BLaER1 treated with 17β-estradiol and CSF1 and Interleukin-3, amounts not matched to agents 10 nM and 100 nM (cell line): ENCODE results near the gene SLCO1A2.
"Not testable (repeated sequence)": the region's sequence is repeated elsewhere in the genome, so short reads cannot be mapped to it uniquely, and the experiment has no call there.

Source experiments
- H3K27ac ChIP-seq, 11 experiments: shearing (Covaris generic); formaldehyde crosslinking; 2 replicates each; pipeline ENCODE4 v1.8.1; 2022
- H3K27me3 ChIP-seq, 11 experiments: shearing (Covaris generic); formaldehyde crosslinking; 2 replicates each; pipeline ENCODE4 v1.8.1; 2022
- H3K36me3 ChIP-seq, 11 experiments: shearing (Covaris generic); formaldehyde crosslinking; 2 replicates each; pipeline ENCODE4 v1.8.1; 2022
- H3K4me1 ChIP-seq, 10 experiments: shearing (Covaris generic); formaldehyde crosslinking; 2 replicates each; pipeline ENCODE4 v1.8.1; 2022
- H3K4me2 ChIP-seq, 11 experiments: shearing (Covaris generic); formaldehyde crosslinking; 2 replicates each; pipeline ENCODE4 v1.8.1; 2022
- H3K4me3 ChIP-seq, 10 experiments: shearing (Covaris generic); formaldehyde crosslinking; 2 replicates each; pipeline ENCODE4 v1.8.1; 2022
- H3K9ac ChIP-seq, 11 experiments: shearing (Covaris generic); formaldehyde crosslinking; 2 replicates each; pipeline ENCODE4 v1.8.1; 2022
- H3K9me3 ChIP-seq, 11 experiments: shearing (Covaris generic); formaldehyde crosslinking; replicated peaks in 1 of 11; 2 replicates each; pipeline ENCODE4 v1.8.1; 2022
- H4K20me1 ChIP-seq, 11 experiments: shearing (Covaris generic); formaldehyde crosslinking; 2 replicates each; pipeline ENCODE4 v1.8.1; 2022
- Cebpa-rat ChIP-seq, 11 experiments: shearing (Covaris generic); IDR thresholded peaks; 2 replicates each; pipeline ENCODE4 v1.8.1; 2022

Gene SLCO1A2

DNA sequence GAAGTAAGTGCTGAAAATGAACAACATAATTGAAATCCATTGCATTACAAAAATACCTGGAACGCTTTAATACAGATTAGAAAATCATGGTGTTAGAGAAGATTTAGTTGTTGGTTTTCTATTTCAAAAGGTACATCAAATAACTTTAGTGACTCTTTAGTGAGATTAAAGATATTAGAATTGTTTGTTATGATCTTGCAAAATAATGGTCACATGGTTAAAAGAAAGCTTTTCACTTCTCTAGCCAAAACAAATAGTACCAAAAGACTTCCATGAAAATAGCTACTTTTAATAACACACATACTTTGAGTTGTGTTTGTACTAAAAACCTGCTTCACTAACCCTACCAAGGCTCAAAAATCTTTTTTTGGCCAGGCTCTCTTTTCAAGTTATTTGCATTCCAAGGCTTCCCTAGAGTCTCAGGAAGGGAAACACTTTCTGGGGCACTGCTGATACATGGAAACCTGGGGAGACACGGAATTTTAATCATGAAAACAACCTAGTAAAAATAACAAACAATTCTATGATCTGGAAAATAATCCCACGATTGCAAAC, at the start of gene SLCO1A2:
SLCO1A2 (minus strand) TSS at position 147 of the 555 bp plus-strand sequence. CDS start 270 bp downstream, outside the sequence.
- no peak within 1 kb of the TSS for H3K27ac ChIP-seq
- H4K20me1 ChIP-seq, result no peaks in the 10 kb centered on the region
- H3K9ac ChIP-seq, result no peak within 1 kb of the TSS
- H3K4me2 ChIP-seq, result no peak within 1 kb of the TSS
- no peaks in the 10 kb centered on the region for H3K4me1 ChIP-seq
- peaks cover 21 to 29% (median 25%) of the 10 kb centered on the region in 11 experiments for H3K9me3 ChIP-seq
- H3K4me3 ChIP-seq, result no peak within 1 kb of the TSS
- no peaks in the 10 kb centered on the region for H3K36me3 ChIP-seq
- H3K27me3 ChIP-seq, result no peaks in the 10 kb centered on the region
- no peak for TF ChIP-seq Cebpa-rat (IDR thresholded peaks at IDR 0.05)

- TF ChIP-seq Cebpa-rat (IDR thresholded peaks at IDR 0.05), result no peak
- H3K36me3 ChIP-seq, result no peaks in the 10 kb centered on the region
- no peaks in the 10 kb centered on the region for H3K4me1 ChIP-seq
- no peak overlapping the region for H3K4me2 ChIP-seq
- no peaks in the 10 kb centered on the region for H4K20me1 ChIP-seq
- H3K27me3 ChIP-seq, result no peaks in the 10 kb centered on the region
- no peak overlapping the region for H3K9ac ChIP-seq
- no peaks in the 10 kb centered on the region for H3K9me3 ChIP-seq
- H3K4me3 ChIP-seq, result no peak overlapping the region
- no peak overlapping the region for H3K27ac ChIP-seq
Observed at GRCh38 chr12:21384261-21384660, 49.5 kb upstream of the SLCO1A2 start.

GRCh38 chr12:21381320-21381719, 46.6 kb upstream of the SLCO1A2 start:
- not testable (repeated sequence) for H4K20me1 ChIP-seq, H3K4me1 ChIP-seq, H3K4me3 ChIP-seq, H3K27ac ChIP-seq, H3K9ac ChIP-seq, H3K36me3 ChIP-seq, H3K9me3 ChIP-seq, H3K4me2 ChIP-seq, H3K27me3 ChIP-seq

DNA sequence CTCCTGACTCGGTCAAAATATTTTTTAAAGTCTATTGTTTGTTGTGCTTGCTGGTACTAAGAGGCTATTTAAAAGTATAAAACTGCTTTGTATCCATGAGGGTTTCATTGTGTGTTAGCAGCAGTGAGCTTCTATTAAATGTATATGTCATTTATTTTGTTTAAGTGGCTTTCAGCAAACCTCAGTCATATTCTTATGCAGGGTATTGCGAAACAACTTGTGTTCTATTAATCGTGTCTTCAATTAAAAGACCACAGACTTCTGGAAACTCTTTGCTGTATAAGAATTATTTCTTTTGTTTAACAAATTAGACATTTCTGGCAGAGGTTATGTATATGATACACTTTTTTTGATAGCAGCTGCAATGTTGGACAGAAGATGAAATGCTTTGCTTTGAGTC, 44.5 kb upstream of the SLCO1A2 start:
- Histone ChIP-seq H3K27me3 (no peaks in the 10 kb centered on the region), H4K20me1 (no peaks in the 10 kb centered on the region), H3K36me3 (no peaks in the 10 kb centered on the region), H3K4me3 (no peak overlapping the region), H3K9me3 (no peaks in the 10 kb centered on the region), H3K4me1 (no peaks in the 10 kb centered on the region), H3K4me2 (no peak overlapping the region), H3K27ac (no peak overlapping the region), H3K9ac (no peak overlapping the region)
- peak in 4 of 11 experiments; percentile 36 to 77 (median 61); a peak in 8 of 22 replicates for TF ChIP-seq Cebpa-rat (IDR thresholded peaks at IDR 0.05)

DNA sequence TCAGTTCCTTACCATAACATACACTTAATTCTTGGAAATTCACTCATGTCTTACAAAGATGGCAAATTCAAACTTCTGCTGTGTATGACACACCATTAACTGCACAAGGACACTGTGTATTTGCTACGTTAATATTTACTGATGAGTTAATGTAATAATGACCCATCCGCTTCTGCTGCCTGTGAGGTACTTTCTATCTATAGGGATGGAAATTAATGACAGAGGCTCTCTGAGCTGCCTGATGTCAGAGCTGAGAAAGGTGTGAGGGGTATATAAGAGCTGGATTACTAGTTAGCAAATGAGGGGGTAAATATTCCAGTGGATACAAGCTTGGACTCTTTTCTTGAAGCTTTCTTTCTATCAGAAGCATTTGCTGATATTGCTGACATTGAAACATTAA, 37.9 kb upstream of the SLCO1A2 start, which contains the start of gene IAPP:
IAPP (plus strand) TSS at position 301 of the 400 bp plus-strand sequence. CDS start 450 bp downstream, outside the sequence.
- no peaks in the 10 kb centered on the region for H3K36me3 ChIP-seq
- H3K27me3 ChIP-seq, result no peaks in the 10 kb centered on the region
- no peaks in the 10 kb centered on the region for H4K20me1 ChIP-seq
- H3K4me1 ChIP-seq, result no peaks in the 10 kb centered on the region
- H3K9me3 ChIP-seq, result no peaks in the 10 kb centered on the region
- no peak within 1 kb of the TSS for H3K27ac ChIP-seq
- H3K9ac ChIP-seq, result no peak within 1 kb of the TSS
- no peak for TF ChIP-seq Cebpa-rat (IDR thresholded peaks at IDR 0.05)
- no peak within 1 kb of the TSS for H3K4me3 ChIP-seq
- H3K4me2 ChIP-seq, result no peak within 1 kb of the TSS

DNA sequence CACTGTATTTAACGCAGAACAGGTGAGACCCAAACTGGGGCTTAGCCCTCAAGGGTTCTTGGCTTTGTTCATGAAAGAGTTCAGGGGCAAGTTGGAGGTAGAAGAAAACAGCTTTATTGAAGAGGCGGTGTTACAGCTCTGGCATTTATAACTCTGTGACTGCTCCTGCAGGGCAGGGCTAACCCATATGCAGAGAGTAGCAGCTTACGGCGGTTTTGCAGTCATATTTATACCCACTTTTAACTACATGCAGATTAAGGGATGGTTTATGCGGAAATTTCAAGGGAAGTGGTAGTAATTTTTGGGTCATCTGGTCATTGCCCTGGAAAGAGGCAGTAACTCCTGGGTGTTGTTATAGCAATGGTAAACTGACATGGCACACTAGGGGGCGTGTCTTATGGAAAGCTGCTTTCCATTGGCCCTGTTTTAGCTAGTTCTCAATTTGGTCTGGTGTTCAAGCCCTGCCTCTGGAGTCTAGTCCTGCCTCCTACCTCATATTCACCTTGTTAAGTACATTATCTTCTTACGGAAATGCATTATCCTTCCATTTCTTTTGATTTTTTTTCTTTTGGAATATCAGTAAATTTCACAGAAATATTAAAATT, 36.2 kb upstream of the SLCO1A2 start:
- Histone ChIP-seq H3K27ac (no peak overlapping the region), H3K4me2 (no peak overlapping the region), H3K4me1 (no peaks in the 10 kb centered on the region), H3K9me3 (no peaks in the 10 kb centered on the region), H4K20me1 (no peaks in the 10 kb centered on the region), H3K27me3 (no peaks in the 10 kb centered on the region), H3K9ac (no peak overlapping the region), H3K36me3 (no peaks in the 10 kb centered on the region), H3K4me3 (no peak overlapping the region)
- no peak for TF ChIP-seq Cebpa-rat (IDR thresholded peaks at IDR 0.05)

DNA sequence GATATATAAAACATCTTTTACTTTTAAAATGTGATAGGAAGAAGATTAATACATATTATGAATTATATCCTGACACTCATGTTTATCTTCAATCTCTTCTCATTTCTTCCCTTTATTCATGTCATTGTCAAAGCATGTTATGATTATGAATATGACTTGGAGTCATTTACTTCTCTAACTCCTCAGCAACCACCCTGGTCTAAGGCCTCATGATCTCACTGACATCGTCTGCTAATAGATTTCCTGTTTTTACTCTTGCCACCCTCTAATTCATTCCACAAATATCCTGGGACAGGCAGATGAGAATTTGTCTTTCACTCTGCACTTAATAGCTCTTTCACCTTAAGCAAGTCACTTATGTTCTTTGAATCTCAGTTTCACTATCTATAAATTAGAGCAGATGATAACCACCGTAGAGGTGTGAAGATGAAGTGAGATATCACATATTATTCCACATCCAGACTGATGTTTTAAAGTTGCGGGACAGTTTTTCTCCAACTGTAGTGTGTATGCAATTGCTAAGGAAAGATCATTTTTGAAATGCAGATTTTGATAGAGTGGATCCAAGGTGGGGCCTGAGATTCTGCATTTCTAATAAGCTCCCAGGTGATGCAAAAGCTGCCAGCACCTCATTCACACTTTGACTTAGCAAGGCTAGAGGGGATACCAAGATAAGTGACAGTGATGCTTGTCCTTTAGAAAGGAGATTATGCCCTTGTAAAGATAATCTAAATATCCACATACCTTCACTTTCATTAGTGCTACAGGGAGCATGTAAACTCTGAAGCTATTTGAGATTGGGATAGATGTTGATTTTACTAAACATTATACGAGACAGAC, 34.6 kb upstream of the SLCO1A2 start:
- no peaks in the 10 kb centered on the region for H3K4me1 ChIP-seq
- no peak for TF ChIP-seq Cebpa-rat (IDR thresholded peaks at IDR 0.05)
- no peak overlapping the region for H3K9ac ChIP-seq
- no peaks in the 10 kb centered on the region for H3K36me3 ChIP-seq
- H3K27me3 ChIP-seq, result no peaks in the 10 kb centered on the region
- no peaks in the 10 kb centered on the region for H4K20me1 ChIP-seq
- H3K27ac ChIP-seq, result no peak overlapping the region
- H3K4me2 ChIP-seq, result no peak overlapping the region
- H3K9me3 ChIP-seq, result no peaks in the 10 kb centered on the region
- H3K4me3 ChIP-seq, result no peak overlapping the region

- not testable (repeated sequence) for H3K9ac ChIP-seq, H3K27ac ChIP-seq, H3K27me3 ChIP-seq, H4K20me1 ChIP-seq, H3K36me3 ChIP-seq, H3K9me3 ChIP-seq, H3K4me2 ChIP-seq, H3K4me3 ChIP-seq, H3K4me1 ChIP-seq
Observed at GRCh38 chr12:21360632-21361031, 25.9 kb upstream of the SLCO1A2 start.

- no peak for TF ChIP-seq Cebpa-rat (IDR thresholded peaks at IDR 0.05)
- Histone ChIP-seq H3K9ac (no peak overlapping the region), H3K4me1 (no peaks in the 10 kb centered on the region), H3K36me3 (no peaks in the 10 kb centered on the region), H3K27me3 (no peaks in the 10 kb centered on the region), H3K27ac (no peak overlapping the region), H4K20me1 (no peaks in the 10 kb centered on the region), H3K4me3 (no peak overlapping the region), H3K9me3 (no peaks in the 10 kb centered on the region), H3K4me2 (no peak overlapping the region)
Observed at GRCh38 chr12:21354641-21355040, 19.9 kb upstream of the SLCO1A2 start.

DNA sequence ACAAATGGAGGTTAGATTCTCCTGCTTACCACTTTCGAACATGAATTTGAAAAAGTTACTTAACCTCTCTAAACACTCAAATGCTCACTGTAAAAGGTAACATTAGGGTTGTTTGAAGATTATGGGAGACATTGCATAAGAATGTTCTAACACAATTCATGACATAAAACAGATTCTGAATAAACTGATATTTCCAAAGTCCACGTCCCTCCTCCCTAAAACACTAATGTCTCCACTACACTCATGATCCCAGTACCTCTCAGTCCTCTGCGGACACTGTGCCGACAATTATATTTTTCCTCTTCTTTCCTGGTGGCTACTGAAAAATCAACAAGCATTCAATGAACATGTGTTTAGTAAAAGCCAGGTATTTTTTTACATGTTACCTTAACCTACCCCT, 19.2 kb upstream of the SLCO1A2 start:
- no peak overlapping the region for H3K9ac ChIP-seq
- H3K4me2 ChIP-seq, result no peak overlapping the region
- H3K27ac ChIP-seq, result no peak overlapping the region
- H3K4me1 ChIP-seq, result no peaks in the 10 kb centered on the region
- H3K36me3 ChIP-seq, result no peaks in the 10 kb centered on the region
- H4K20me1 ChIP-seq, result no peaks in the 10 kb centered on the region
- H3K27me3 ChIP-seq, result no peaks in the 10 kb centered on the region
- no peak overlapping the region for H3K4me3 ChIP-seq
- TF ChIP-seq Cebpa-rat (IDR thresholded peaks at IDR 0.05), result no peak
- no peaks in the 10 kb centered on the region for H3K9me3 ChIP-seq
